HEK293 (cell line): ENCODE data around the gene IL17RC.

Experiments used
- GLIS2 ChIP-seq: fragments of 450-650 bp; formaldehyde crosslinking; IDR thresholded peaks from 2 replicates; pipeline ENCODE4 v1.5.1; 2016; ENCODE audit warnings: missing biosample characterization, missing genetic modification characterization
- SP2 ChIP-seq: fragments of 450-650 bp; formaldehyde crosslinking; IDR thresholded peaks from 2 replicates; pipeline ENCODE4 v1.5.1; 2016; ENCODE audit warnings: missing biosample characterization, missing genetic modification characterization
- ZBTB20 ChIP-seq: fragments of 450-650 bp; formaldehyde crosslinking; IDR thresholded peaks from 2 replicates; pipeline ENCODE4 v1.5.1; 2016; ENCODE audit warnings: missing biosample characterization, missing genetic modification characterization
- ZFHX2 ChIP-seq: fragments of 450-650 bp; formaldehyde crosslinking; conservative IDR thresholded peaks from 2 replicates; pipeline ENCODE4 v1.5.1; 2016; ENCODE audit warnings: missing biosample characterization, missing genetic modification characterization
- ZNF292 ChIP-seq: fragments of 450-650 bp; formaldehyde crosslinking; IDR thresholded peaks from 2 replicates; pipeline ENCODE4 v1.5.1; 2016; ENCODE audit warnings: low read depth, missing biosample characterization, missing genetic modification characterization, borderline replicate concordance
- ZNF324 ChIP-seq: fragments of 450-650 bp; formaldehyde crosslinking; IDR thresholded peaks from 2 replicates; pipeline ENCODE4 v1.5.1; 2016; ENCODE audit warnings: missing biosample characterization, missing genetic modification characterization
- ZNF518A ChIP-seq: fragments of 450-650 bp; formaldehyde crosslinking; conservative IDR thresholded peaks from 2 replicates; pipeline ENCODE4 v1.5.1; 2016; ENCODE audit warnings: low read depth, missing biosample characterization, missing genetic modification characterization
- ZNF561 ChIP-seq: fragments of 450-650 bp; IDR thresholded peaks from 2 replicates; pipeline ENCODE4 v1.5.1; 2018; ENCODE audit warnings: missing biosample characterization, missing genetic modification characterization, borderline replicate concordance
- ZNF600 ChIP-seq: fragments of 450-650 bp; formaldehyde crosslinking; IDR thresholded peaks from 2 replicates; pipeline ENCODE4 v1.5.1; 2016; ENCODE audit warnings: missing biosample characterization, missing genetic modification characterization
- ZNF704 ChIP-seq: fragments of 450-650 bp; formaldehyde crosslinking; IDR thresholded peaks from 2 replicates; pipeline ENCODE4 v1.5.1; 2016; ENCODE audit warnings: missing biosample characterization, missing genetic modification characterization
- ZNF747 ChIP-seq: fragments of 450-650 bp; formaldehyde crosslinking; IDR thresholded peaks from 2 replicates; pipeline ENCODE4 v1.5.1; 2016; ENCODE audit warnings: missing biosample characterization, missing genetic modification characterization
- ZNF843 ChIP-seq: fragments of 450-650 bp; formaldehyde crosslinking; IDR thresholded peaks from 2 replicates; pipeline ENCODE4 v1.5.1; 2016; ENCODE audit warnings: missing biosample characterization, missing genetic modification characterization
- ZXDB ChIP-seq: fragments of 450-650 bp; formaldehyde crosslinking; IDR thresholded peaks from 2 replicates; pipeline ENCODE4 v1.5.1; 2016; ENCODE audit warnings: missing biosample characterization, missing genetic modification characterization
- TF ChIP-seq, protein P1 (sequence below): fragments of 450-650 bp; formaldehyde crosslinking; IDR thresholded peaks from 2 replicates; pipeline ENCODE4 v1.5.1; 2016; ENCODE audit warnings: missing biosample characterization, missing genetic modification characterization, low read depth
- TF ChIP-seq, protein P2 (sequence below): fragments of 450-650 bp; formaldehyde crosslinking; IDR thresholded peaks from 2 replicates; pipeline ENCODE4 v1.5.1; 2016; ENCODE audit warnings: missing biosample characterization, missing genetic modification characterization, borderline replicate concordance

IL17RC gene

DNA sequence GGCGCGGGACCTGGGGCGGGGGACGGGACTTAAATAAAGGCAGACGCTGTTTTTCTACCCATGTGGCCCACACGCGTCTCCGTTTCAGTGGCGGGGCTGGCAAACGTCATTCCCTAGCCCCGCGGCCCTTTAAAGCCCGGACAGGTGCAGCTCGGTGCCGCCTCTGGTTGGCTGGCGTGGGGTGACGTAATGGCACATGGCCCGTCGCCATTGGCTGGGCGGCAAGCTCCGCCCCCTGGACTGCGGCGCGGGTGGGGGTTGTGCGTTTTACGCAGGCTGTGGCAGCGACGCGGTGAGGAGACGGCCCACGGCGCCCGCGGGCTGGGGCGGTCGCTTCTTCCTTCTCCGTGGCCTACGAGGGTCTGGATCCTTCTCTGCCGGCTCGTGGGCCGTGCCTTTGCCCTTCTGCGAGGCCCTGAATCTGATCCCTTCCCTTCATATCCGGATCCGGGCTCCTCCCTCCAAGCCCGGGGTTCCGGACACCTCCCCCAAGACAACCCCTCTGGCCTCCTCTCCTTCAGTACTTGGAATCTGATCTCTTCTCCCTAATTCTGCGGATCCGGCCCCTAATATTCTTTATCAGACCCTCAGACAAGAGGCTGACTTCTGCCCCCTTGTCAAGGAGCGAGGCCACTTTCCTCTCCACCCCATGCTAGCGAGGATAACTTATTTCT, 16.8 kb downstream of the IL17RC start, which contains the start of gene CRELD1 (continued):
- TF ChIP-seq, protein P1, sequence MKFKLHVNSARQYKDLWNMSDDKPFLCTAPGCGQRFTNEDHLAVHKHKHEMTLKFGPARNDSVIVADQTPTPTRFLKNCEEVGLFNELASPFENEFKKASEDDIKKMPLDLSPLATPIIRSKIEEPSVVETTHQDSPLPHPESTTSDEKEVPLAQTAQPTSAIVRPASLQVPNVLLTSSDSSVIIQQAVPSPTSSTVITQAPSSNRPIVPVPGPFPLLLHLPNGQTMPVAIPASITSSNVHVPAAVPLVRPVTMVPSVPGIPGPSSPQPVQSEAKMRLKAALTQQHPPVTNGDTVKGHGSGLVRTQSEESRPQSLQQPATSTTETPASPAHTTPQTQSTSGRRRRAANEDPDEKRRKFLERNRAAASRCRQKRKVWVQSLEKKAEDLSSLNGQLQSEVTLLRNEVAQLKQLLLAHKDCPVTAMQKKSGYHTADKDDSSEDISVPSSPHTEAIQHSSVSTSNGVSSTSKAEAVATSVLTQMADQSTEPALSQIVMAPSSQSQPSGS (tag by site-specific recombination), result peak; percentile 99
- TF ChIP-seq GLIS2 (tag by site-specific recombination) (peak; percentile 88), ZFHX2 (tag by site-specific recombination) (peak; percentile 54), ZXDB (tag by site-specific recombination) (peak; percentile 7; the same call in 1 of the 2 replicates), ZNF518A (tag by site-specific recombination) (no peak), ZNF324 (peak; percentile 65), ZNF292 (no peak), SP2 (tag by site-specific recombination) (peak; percentile 96), ZBTB20 (tag by site-specific recombination) (0 out of 2 replicates have a peak, but pooled peaks have one; percentile 43), ZNF561 (tag by site-specific recombination) (peak; percentile 20; the same call in 1 of the 2 replicates), ZNF843 (tag by site-specific recombination) (peak; percentile 34; the same call in 1 of the 2 replicates), ZNF600 (peak; percentile 33; the same call in 1 of the 2 replicates), ZNF704 (no peak), ZNF747 (tag by site-specific recombination) (no peak)
- TF ChIP-seq, protein P2, sequence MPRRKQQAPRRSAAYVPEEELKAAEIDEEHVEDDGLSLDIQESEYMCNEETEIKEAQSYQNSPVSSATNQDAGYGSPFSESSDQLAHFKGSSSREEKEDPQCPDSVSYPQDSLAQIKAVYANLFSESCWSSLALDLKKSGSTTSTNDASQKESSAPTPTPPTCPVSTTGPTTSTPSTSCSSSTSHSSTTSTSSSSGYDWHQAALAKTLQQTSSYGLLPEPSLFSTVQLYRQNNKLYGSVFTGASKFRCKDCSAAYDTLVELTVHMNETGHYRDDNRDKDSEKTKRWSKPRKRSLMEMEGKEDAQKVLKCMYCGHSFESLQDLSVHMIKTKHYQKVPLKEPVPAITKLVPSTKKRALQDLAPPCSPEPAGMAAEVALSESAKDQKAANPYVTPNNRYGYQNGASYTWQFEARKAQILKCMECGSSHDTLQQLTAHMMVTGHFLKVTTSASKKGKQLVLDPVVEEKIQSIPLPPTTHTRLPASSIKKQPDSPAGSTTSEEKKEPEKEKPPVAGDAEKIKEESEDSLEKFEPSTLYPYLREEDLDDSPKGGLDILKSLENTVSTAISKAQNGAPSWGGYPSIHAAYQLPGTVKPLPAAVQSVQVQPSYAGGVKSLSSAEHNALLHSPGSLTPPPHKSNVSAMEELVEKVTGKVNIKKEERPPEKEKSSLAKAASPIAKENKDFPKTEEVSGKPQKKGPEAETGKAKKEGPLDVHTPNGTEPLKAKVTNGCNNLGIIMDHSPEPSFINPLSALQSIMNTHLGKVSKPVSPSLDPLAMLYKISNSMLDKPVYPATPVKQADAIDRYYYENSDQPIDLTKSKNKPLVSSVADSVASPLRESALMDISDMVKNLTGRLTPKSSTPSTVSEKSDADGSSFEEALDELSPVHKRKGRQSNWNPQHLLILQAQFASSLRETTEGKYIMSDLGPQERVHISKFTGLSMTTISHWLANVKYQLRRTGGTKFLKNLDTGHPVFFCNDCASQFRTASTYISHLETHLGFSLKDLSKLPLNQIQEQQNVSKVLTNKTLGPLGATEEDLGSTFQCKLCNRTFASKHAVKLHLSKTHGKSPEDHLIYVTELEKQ (tag by site-specific recombination), result no peak
